GDM1 (cell line): Measurements from ENCODE around the gene ZNF143.
"Not testable (repeated sequence)": the region's sequence is repeated elsewhere in the genome, so short reads cannot be mapped to it uniquely, and the experiment has no call there.

Source experiments
- DNase-seq: peaks from one replicate; lab custom pipeline; 2025; lab: John Stamatoyannopoulos, UW

Gene ZNF143

GRCh38 chr11:9549216-9549615 is 88.4 kb downstream of the ZNF143 start:
- not testable (repeated sequence) for DNase-seq

- no peak for DNase-seq
Measured at GRCh38 chr11:9550191-9550628, 89.4 kb downstream of the ZNF143 start.

- DNase-seq = no peak
Measured at GRCh38 chr11:9561279-9561982, 100.6 kb downstream of the ZNF143 start.

GRCh38 chr11:9562716-9563115 is 101.9 kb downstream of the ZNF143 start:
- no peak for DNase-seq

- DNase-seq = no peak
Measured at GRCh38 chr11:9563196-9563730, 102.5 kb downstream of the ZNF143 start.

- DNase-seq = peak; percentile 20
Measured at GRCh38 chr11:9565822-9566560, 105.2 kb downstream of the ZNF143 start.

GRCh38 chr11:9566561-9567063 is 105.8 kb downstream of the ZNF143 start:
- no peak for DNase-seq

GRCh38 chr11:9567401-9567800 is 106.6 kb downstream of the ZNF143 start:
- DNase-seq = no peak

- DNase-seq = no peak
Measured at GRCh38 chr11:9568161-9568853, 107.5 kb downstream of the ZNF143 start.

GRCh38 chr11:9568854-9569587 is 108.2 kb downstream of the ZNF143 start:
- DNase-seq = no peak

GRCh38 chr11:9569588-9570164 is 108.9 kb downstream of the ZNF143 start:
- no peak for DNase-seq

GRCh38 chr11:9570313-9571025 is 109.7 kb downstream of the ZNF143 start:
- no peak for DNase-seq

GRCh38 chr11:9571071-9571762 is 110.4 kb downstream of the ZNF143 start:
- no peak for DNase-seq

- no peak for DNase-seq
Measured at GRCh38 chr11:9571763-9572115, 110.9 kb downstream of the ZNF143 start.

GRCh38 chr11:9573052-9573774 is 112.4 kb downstream of the ZNF143 start, which contains the start of gene WEE1:
TSS of gene WEE1 (plus strand) at chr11:9573670. CDS start at chr11:9573934, 264 bp downstream.
- peak; percentile 97 for DNase-seq

GRCh38 chr11:9573775-9574621 is 113.2 kb downstream of the ZNF143 start:
- DNase-seq = no peak

GRCh38 chr11:9574622-9575259 is 113.9 kb downstream of the ZNF143 start:
- no peak for DNase-seq
